ENCODE data around the gene ZNF133. TPM values are rescaled to one million over a fixed set of nuclear protein-coding genes. Genes with fewer than 3 reads are reported as not detected.
"Not testable (repeated sequence)": the region's sequence is repeated elsewhere in the genome, so short reads cannot be mapped to it uniquely, and the experiment has no call there.

The ZNF133 gene
- total RNA-seq, 1 experiment from 2014 or later: 16.2 TPM

DNA sequence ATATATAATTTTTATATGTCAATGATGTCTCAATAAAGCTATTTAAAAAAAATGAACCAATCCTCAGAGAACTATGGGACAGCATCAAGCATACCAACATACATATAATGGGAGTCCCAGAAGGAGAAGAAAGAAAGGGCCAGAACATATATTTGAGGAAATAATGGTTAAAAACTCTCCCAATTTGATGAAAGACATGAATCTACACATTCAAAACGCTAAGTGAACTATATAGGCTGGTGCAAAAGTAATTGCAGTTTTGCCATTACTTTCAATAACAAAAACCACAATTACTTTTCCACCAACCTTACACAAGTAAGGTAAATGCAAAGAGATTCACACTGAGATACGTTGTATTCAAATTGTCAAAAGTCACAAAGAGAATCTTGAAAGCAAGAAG is 43.4 kb downstream of the ZNF133 start:
- Mint-ChIP-seq H3K27ac (no peak overlapping the region), H3K9me3 (peaks cover 72% of the 10 kb centered on the region), H3K4me3 (no peak overlapping the region)

DNA sequence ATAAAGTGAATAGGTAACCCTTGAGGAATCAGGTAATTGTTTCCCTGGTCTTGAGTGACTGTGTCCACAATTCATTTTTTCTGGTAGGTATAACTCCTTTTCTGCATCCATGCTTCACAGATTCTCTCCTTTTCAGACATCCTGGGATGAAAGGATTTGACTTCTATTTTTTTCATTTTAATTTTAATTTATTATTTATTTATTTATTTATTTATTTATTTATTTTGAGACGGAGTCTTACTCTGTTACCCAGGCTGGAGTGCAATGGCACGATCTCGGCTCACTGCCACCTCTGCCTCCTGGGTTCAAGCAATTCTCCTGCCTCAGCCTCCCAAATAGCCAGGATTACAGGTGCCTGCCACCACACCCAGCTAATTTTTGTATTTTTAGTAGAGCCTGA is 61.4 kb downstream of the ZNF133 start:
- H3K4me1 Mint-ChIP-seq; H3K27me3 Mint-ChIP-seq (ENCODE audit: low read depth); H3K4me3 Mint-ChIP-seq; CTCF ChIA-PET; DNase-seq (ENCODE audit: low spot score); H3K9me3 Mint-ChIP-seq; ATAC-seq; H3K36me3 Mint-ChIP-seq; POLR2A ChIA-PET; H3K27ac Mint-ChIP-seq: not testable (repeated sequence)
- TF ChIP-seq HMGA2 (CRISPR knock-in tag; IDR thresholded peaks at IDR 0.05): peak; percentile 69

More for the DNA sequence above, 43.4 kb downstream of the ZNF133 start:
- no peaks in the 10 kb centered on the region for H3K4me1 Mint-ChIP-seq
- DNase-seq (ENCODE audit: low spot score) (no peak), ATAC-seq (no peak)
- ChIA-PET CTCF (no interaction called here), POLR2A (no interaction called here)
- H3K27me3 Mint-ChIP-seq (ENCODE audit: low read depth): peaks cover 11% of the 10 kb centered on the region
- peaks cover 47% of the 10 kb centered on the region for H3K36me3 Mint-ChIP-seq
- no peak for TF ChIP-seq FOXK1 (CRISPR knock-in tag; IDR thresholded peaks at IDR 0.05)
- TF ChIP-seq MYBL2 (CRISPR knock-in tag; IDR thresholded peaks at IDR 0.05): no peak
- TF ChIP-seq ZNF423 (CRISPR knock-in tag; IDR thresholded peaks at IDR 0.05): no peak
- TF ChIP-seq, protein P1, sequence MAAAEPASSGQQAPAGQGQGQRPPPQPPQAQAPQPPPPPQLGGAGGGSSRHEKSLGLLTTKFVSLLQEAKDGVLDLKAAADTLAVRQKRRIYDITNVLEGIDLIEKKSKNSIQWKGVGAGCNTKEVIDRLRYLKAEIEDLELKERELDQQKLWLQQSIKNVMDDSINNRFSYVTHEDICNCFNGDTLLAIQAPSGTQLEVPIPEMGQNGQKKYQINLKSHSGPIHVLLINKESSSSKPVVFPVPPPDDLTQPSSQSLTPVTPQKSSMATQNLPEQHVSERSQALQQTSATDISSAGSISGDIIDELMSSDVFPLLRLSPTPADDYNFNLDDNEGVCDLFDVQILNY (CRISPR knock-in tag; IDR thresholded peaks at IDR 0.05): no peak
- TF ChIP-seq KAT7 (CRISPR knock-in tag; IDR thresholded peaks at IDR 0.05; ENCODE audit: borderline replicate concordance): no peak
- TF ChIP-seq NR2C2 (CRISPR knock-in tag; IDR thresholded peaks at IDR 0.05): no peak
- TF ChIP-seq, protein P2, sequence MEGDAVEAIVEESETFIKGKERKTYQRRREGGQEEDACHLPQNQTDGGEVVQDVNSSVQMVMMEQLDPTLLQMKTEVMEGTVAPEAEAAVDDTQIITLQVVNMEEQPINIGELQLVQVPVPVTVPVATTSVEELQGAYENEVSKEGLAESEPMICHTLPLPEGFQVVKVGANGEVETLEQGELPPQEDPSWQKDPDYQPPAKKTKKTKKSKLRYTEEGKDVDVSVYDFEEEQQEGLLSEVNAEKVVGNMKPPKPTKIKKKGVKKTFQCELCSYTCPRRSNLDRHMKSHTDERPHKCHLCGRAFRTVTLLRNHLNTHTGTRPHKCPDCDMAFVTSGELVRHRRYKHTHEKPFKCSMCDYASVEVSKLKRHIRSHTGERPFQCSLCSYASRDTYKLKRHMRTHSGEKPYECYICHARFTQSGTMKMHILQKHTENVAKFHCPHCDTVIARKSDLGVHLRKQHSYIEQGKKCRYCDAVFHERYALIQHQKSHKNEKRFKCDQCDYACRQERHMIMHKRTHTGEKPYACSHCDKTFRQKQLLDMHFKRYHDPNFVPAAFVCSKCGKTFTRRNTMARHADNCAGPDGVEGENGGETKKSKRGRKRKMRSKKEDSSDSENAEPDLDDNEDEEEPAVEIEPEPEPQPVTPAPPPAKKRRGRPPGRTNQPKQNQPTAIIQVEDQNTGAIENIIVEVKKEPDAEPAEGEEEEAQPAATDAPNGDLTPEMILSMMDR (IDR thresholded peaks at IDR 0.05): no peak
- TF ChIP-seq CREM (CRISPR knock-in tag; IDR thresholded peaks at IDR 0.05): no peak

DNA sequence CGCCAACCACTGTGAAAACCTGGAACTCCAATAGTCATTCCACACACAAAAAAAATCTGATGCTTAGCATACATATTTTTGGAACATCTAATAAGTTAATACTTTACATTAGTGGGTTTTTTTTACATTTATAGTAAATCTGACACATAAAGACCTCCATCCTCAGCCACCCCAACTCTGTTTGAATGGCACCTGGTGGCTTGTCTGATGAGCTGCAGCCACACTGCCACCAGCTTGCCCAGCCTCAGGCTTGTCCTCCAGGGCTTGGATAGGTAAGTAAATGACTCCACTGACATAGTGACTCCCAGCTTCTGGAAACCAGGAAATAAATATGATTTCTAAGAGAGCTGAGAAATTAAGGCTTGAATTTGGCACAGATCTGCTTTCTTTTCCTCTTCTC is 71.5 kb downstream of the ZNF133 start:
- peaks cover 2% of the 10 kb centered on the region; the same call in 1 of the 2 replicates for H3K27me3 Mint-ChIP-seq (ENCODE audit: low read depth)
- TF ChIP-seq NFE2L1 (CRISPR knock-in tag; IDR thresholded peaks at IDR 0.05): no peak
- TF ChIP-seq TEAD4 (CRISPR knock-in tag; IDR thresholded peaks at IDR 0.05): no peak
- no peak for TF ChIP-seq TP53 (CRISPR knock-in tag; IDR thresholded peaks at IDR 0.05)
- no peak for TF ChIP-seq TCF7 (CRISPR knock-in tag; IDR thresholded peaks at IDR 0.05; ENCODE audit: low read depth)
- TF ChIP-seq, protein P3, sequence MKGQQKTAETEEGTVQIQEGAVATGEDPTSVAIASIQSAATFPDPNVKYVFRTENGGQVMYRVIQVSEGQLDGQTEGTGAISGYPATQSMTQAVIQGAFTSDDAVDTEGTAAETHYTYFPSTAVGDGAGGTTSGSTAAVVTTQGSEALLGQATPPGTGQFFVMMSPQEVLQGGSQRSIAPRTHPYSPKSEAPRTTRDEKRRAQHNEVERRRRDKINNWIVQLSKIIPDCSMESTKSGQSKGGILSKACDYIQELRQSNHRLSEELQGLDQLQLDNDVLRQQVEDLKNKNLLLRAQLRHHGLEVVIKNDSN (CRISPR knock-in tag; IDR thresholded peaks at IDR 0.05): no peak
- no peak for TF ChIP-seq CREB1 (CRISPR knock-in tag; IDR thresholded peaks at IDR 0.05)
- TF ChIP-seq, protein P4, sequence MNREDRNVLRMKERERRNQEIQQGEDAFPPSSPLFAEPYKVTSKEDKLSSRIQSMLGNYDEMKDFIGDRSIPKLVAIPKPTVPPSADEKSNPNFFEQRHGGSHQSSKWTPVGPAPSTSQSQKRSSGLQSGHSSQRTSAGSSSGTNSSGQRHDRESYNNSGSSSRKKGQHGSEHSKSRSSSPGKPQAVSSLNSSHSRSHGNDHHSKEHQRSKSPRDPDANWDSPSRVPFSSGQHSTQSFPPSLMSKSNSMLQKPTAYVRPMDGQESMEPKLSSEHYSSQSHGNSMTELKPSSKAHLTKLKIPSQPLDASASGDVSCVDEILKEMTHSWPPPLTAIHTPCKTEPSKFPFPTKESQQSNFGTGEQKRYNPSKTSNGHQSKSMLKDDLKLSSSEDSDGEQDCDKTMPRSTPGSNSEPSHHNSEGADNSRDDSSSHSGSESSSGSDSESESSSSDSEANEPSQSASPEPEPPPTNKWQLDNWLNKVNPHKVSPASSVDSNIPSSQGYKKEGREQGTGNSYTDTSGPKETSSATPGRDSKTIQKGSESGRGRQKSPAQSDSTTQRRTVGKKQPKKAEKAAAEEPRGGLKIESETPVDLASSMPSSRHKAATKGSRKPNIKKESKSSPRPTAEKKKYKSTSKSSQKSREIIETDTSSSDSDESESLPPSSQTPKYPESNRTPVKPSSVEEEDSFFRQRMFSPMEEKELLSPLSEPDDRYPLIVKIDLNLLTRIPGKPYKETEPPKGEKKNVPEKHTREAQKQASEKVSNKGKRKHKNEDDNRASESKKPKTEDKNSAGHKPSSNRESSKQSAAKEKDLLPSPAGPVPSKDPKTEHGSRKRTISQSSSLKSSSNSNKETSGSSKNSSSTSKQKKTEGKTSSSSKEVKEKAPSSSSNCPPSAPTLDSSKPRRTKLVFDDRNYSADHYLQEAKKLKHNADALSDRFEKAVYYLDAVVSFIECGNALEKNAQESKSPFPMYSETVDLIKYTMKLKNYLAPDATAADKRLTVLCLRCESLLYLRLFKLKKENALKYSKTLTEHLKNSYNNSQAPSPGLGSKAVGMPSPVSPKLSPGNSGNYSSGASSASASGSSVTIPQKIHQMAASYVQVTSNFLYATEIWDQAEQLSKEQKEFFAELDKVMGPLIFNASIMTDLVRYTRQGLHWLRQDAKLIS (CRISPR knock-in tag; IDR thresholded peaks at IDR 0.05; ENCODE audit: borderline replicate concordance): no peak
- no peak for TF ChIP-seq NR2C2 (CRISPR knock-in tag; IDR thresholded peaks at IDR 0.05)
- H3K4me3 Mint-ChIP-seq: no peak overlapping the region
- no peak overlapping the region for H3K27ac Mint-ChIP-seq
- DNase-seq (ENCODE audit: low spot score): no peak
- peaks cover 17% of the 10 kb centered on the region for H3K9me3 Mint-ChIP-seq
- no peaks in the 10 kb centered on the region for H3K36me3 Mint-ChIP-seq
- peaks cover 4% of the 10 kb centered on the region; the same call in 1 of the 2 replicates for H3K4me1 Mint-ChIP-seq
- no peak for ATAC-seq
- POLR2A ChIA-PET: interaction anchor here (0.5 kb wide), 1 partner anchor 264 kb away, joined by 3 read pairs; no protein-coding TSS in a partner anchor
- CTCF ChIA-PET: interaction anchor here (1.5 kb wide), 1 partner anchor 21 kb away, joined by 6 read pairs; no protein-coding TSS in a partner anchor

Data from WTC11 (cell line).